SK-MEL-5 (cell line): ENCODE data around the gene NLGN4X. TPM values are rescaled to one million over a fixed set of nuclear protein-coding genes. Genes with fewer than 3 reads are reported as not detected.

Source experiments
- small RNA-seq, 2 experiments: library from RNA; depleted of rRNA; stranded (forward); fragments of <200 nt; gene quantifications; one replicate each; pipeline ENCODE3, GENCODE V24; 2014
- total RNA-seq: library from RNA; depleted of rRNA; stranded (reverse); fragments of >200 nt; shearing (Covaris generic); gene quantifications from 2 replicates; pipeline ENCODE4 v1.2.3, GENCODE V29; 2014

Gene NLGN4X
- total RNA-seq, 1 experiment from 2014 or later = 0.87 TPM

Small RNAs within 50 kb of the gene (small RNA-seq; reads per million reads assigned to genes)
- gene RF00322 = 0 reads per million in 2 experiments
